HepG2 (cell line): ENCODE data around the gene IGFBP6. TPM values are rescaled to one million over a fixed set of nuclear protein-coding genes. Genes with fewer than 3 reads are reported as not detected.

Experiments
- HDAC1 ChIP-seq: sonication (generic); formaldehyde crosslinking; IDR thresholded peaks from 2 replicates; pipeline ENCODE4 v1.5.1; 2020; ENCODE audit warnings: mild to moderate bottlenecking, missing genetic modification reagents
- KLF12 ChIP-seq: sonication (generic); formaldehyde crosslinking; IDR thresholded peaks from 2 replicates; pipeline ENCODE4 v1.4.0; 2020; ENCODE audit warnings: missing genetic modification reagents, borderline replicate concordance
- PAWR ChIP-seq: sonication (generic); formaldehyde crosslinking; IDR thresholded peaks from 2 replicates; pipeline ENCODE4 v1.4.0; 2020; ENCODE audit warnings: missing genetic modification reagents, mild to moderate bottlenecking, borderline replicate concordance
- POLR2AphosphoS2 ChIP-seq: IDR thresholded peaks from 2 replicates; pipeline ENCODE4 v1.6.1; 2011; ENCODE audit warnings: low read depth, low read length, improper control_type of control experiment
- TRIM22 ChIP-seq: fragments of 450-650 bp; IDR thresholded peaks from 2 replicates; pipeline ENCODE4 v1.6.1; 2017
- YY1 ChIP-seq: IDR thresholded peaks from 2 replicates; pipeline ENCODE4 v1.6.1; 2011; ENCODE audit warnings: low read length, low read depth, moderate library complexity, mild to moderate bottlenecking; ENCODE audit not compliant: insufficient read depth, insufficient replicate concordance
- ZIK1 ChIP-seq: sonication (generic); formaldehyde crosslinking; IDR thresholded peaks from 2 replicates; pipeline ENCODE4 v1.5.0; 2020; ENCODE audit warnings: mild to moderate bottlenecking, low read depth, missing genetic modification reagents, borderline replicate concordance
- polyA plus RNA-seq, 8 experiments: library from polyadenylated mRNA; depleted of rRNA in 3 of 8; stranded (reverse) in 7 of 8; unstranded in 1 of 8; fragments of >200 nt; fragmentation: Illumina TruSeq in 4 of 8; extraction: Trizol in 4 of 8; gene quantifications; 2 replicates each; pipeline versions ENCODE4 v1.2.1 to v1.2.3, GENCODE V29; 2011 to 2016; ENCODE audit warnings: low read depth in 4 of 8, missing spikeins in 1 of 8, mixed read lengths in 1 of 8; ENCODE audit not compliant: insufficient read depth in 1 of 8
- total RNA-seq, 5 experiments: library from RNA; depleted of rRNA; stranded (reverse); fragments of >200 nt; fragmentation: Illumina TruSeq; extraction: Trizol; gene quantifications; 2 replicates each; pipeline ENCODE4 v1.2.3, GENCODE V29; 2016; ENCODE audit warnings: low read depth in 1 of 5
- TF ChIP-seq, protein P1 (sequence below): sonication (generic); formaldehyde crosslinking; IDR thresholded peaks from 2 replicates; pipeline ENCODE4 v1.9.0; 2021; ENCODE audit warnings: missing genetic modification reagents, borderline replicate concordance
- TF ChIP-seq, protein P2 (sequence below): sonication (generic); formaldehyde crosslinking; IDR thresholded peaks from 2 replicates; pipeline ENCODE4 v1.4.0; 2020; ENCODE audit warnings: missing genetic modification reagents
- TF ChIP-seq, protein P3 (sequence below): sonication (generic); formaldehyde crosslinking; conservative IDR thresholded peaks from 2 replicates; pipeline ENCODE4 v1.4.0; 2020; ENCODE audit warnings: missing genetic modification reagents
- TF ChIP-seq, protein P4 (sequence below): sonication (generic); IDR thresholded peaks from 2 replicates; pipeline ENCODE4 v1.6.1; 2016; ENCODE audit warnings: low read depth, borderline replicate concordance
- TF ChIP-seq, protein P5 (sequence below): sonication (generic); formaldehyde crosslinking; IDR thresholded peaks from 2 replicates; pipeline ENCODE4; 2020; ENCODE audit warnings: missing genetic modification reagents, mild to moderate bottlenecking, borderline replicate concordance

IGFBP6 gene
- total and polyA plus RNA-seq, 2 of the 13 experiments (the other 11 are each of a cell fraction or from before 2014, with no cell fraction given): 3.9 to 25.2 TPM

DNA sequence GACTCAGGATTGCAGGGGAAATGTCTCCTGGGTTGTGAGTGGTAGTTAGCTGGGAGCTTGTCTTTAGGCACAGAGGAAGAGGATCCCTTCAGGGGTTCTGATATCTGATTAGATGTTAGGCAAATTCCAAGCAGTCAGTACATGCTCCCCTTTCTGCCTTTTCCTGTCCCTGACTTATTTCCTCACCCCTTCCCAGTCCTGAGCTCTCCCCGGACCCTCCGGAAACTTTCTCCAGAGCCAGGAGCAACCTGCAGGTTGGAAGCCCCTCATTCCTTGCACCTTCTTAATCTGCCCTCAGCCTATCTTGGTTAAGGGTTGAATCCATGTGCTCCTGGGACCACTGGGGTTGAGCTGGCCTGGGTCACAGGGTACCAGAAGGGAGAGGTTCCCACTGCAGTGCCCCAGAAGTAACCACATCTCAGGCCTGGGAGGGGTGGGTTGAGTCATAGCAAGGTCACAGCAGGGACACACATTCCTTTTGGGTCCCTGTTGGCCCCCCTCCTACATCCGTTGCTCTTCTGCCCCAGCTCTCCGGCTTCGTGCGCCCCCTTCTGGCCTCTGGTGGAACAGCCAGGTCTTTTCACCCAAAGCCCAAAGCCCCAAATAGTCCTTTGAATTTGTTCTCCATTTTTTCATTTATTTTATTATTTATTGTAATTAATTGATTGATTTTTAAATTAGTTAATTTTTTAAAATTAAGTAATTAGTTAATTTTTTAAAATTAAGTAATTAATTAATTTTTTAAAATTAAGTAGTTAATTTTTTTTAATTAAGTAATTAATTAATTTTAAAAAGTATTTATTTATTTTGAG lies 1.8 kb downstream of the IGFBP6 start (continued):
- TF ChIP-seq, protein P1, sequence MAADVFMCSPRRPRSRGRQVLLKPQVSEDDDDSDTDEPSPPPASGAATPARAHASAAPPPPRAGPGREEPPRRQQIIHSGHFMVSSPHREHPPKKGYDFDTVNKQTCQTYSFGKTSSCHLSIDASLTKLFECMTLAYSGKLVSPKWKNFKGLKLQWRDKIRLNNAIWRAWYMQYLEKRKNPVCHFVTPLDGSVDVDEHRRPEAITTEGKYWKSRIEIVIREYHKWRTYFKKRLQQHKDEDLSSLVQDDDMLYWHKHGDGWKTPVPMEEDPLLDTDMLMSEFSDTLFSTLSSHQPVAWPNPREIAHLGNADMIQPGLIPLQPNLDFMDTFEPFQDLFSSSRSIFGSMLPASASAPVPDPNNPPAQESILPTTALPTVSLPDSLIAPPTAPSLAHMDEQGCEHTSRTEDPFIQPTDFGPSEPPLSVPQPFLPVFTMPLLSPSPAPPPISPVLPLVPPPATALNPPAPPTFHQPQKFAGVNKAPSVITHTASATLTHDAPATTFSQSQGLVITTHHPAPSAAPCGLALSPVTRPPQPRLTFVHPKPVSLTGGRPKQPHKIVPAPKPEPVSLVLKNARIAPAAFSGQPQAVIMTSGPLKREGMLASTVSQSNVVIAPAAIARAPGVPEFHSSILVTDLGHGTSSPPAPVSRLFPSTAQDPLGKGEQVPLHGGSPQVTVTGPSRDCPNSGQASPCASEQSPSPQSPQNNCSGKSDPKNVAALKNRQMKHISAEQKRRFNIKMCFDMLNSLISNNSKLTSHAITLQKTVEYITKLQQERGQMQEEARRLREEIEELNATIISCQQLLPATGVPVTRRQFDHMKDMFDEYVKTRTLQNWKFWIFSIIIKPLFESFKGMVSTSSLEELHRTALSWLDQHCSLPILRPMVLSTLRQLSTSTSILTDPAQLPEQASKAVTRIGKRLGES (CRISPR knock-in tag): no peak
- TF ChIP-seq, protein P2, sequence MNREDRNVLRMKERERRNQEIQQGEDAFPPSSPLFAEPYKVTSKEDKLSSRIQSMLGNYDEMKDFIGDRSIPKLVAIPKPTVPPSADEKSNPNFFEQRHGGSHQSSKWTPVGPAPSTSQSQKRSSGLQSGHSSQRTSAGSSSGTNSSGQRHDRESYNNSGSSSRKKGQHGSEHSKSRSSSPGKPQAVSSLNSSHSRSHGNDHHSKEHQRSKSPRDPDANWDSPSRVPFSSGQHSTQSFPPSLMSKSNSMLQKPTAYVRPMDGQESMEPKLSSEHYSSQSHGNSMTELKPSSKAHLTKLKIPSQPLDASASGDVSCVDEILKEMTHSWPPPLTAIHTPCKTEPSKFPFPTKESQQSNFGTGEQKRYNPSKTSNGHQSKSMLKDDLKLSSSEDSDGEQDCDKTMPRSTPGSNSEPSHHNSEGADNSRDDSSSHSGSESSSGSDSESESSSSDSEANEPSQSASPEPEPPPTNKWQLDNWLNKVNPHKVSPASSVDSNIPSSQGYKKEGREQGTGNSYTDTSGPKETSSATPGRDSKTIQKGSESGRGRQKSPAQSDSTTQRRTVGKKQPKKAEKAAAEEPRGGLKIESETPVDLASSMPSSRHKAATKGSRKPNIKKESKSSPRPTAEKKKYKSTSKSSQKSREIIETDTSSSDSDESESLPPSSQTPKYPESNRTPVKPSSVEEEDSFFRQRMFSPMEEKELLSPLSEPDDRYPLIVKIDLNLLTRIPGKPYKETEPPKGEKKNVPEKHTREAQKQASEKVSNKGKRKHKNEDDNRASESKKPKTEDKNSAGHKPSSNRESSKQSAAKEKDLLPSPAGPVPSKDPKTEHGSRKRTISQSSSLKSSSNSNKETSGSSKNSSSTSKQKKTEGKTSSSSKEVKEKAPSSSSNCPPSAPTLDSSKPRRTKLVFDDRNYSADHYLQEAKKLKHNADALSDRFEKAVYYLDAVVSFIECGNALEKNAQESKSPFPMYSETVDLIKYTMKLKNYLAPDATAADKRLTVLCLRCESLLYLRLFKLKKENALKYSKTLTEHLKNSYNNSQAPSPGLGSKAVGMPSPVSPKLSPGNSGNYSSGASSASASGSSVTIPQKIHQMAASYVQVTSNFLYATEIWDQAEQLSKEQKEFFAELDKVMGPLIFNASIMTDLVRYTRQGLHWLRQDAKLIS (CRISPR knock-in tag): no peak
- TF ChIP-seq ZIK1 (CRISPR knock-in tag) (no peak), TRIM22 (no peak), POLR2AphosphoS2 (no peak), KLF12 (CRISPR knock-in tag) (no peak), HDAC1 (CRISPR knock-in tag) (0 out of 2 replicates have a peak, but pooled peaks have one; percentile 35), PAWR (CRISPR knock-in tag) (no peak), YY1 (no peak)
- TF ChIP-seq, protein P3, sequence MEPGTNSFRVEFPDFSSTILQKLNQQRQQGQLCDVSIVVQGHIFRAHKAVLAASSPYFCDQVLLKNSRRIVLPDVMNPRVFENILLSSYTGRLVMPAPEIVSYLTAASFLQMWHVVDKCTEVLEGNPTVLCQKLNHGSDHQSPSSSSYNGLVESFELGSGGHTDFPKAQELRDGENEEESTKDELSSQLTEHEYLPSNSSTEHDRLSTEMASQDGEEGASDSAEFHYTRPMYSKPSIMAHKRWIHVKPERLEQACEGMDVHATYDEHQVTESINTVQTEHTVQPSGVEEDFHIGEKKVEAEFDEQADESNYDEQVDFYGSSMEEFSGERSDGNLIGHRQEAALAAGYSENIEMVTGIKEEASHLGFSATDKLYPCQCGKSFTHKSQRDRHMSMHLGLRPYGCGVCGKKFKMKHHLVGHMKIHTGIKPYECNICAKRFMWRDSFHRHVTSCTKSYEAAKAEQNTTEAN: no peak
- TF ChIP-seq, protein P4, sequence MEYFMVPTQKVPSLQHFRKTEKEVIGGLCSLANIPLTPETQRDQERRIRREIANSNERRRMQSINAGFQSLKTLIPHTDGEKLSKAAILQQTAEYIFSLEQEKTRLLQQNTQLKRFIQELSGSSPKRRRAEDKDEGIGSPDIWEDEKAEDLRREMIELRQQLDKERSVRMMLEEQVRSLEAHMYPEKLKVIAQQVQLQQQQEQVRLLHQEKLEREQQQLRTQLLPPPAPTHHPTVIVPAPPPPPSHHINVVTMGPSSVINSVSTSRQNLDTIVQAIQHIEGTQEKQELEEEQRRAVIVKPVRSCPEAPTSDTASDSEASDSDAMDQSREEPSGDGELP: no peak
- TF ChIP-seq, protein P5, sequence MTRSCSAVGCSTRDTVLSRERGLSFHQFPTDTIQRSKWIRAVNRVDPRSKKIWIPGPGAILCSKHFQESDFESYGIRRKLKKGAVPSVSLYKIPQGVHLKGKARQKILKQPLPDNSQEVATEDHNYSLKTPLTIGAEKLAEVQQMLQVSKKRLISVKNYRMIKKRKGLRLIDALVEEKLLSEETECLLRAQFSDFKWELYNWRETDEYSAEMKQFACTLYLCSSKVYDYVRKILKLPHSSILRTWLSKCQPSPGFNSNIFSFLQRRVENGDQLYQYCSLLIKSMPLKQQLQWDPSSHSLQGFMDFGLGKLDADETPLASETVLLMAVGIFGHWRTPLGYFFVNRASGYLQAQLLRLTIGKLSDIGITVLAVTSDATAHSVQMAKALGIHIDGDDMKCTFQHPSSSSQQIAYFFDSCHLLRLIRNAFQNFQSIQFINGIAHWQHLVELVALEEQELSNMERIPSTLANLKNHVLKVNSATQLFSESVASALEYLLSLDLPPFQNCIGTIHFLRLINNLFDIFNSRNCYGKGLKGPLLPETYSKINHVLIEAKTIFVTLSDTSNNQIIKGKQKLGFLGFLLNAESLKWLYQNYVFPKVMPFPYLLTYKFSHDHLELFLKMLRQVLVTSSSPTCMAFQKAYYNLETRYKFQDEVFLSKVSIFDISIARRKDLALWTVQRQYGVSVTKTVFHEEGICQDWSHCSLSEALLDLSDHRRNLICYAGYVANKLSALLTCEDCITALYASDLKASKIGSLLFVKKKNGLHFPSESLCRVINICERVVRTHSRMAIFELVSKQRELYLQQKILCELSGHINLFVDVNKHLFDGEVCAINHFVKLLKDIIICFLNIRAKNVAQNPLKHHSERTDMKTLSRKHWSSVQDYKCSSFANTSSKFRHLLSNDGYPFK (CRISPR knock-in tag): no peak
